Caco-2 (cell line): ENCODE results near the gene BRF1. TPM values are rescaled to one million over a fixed set of nuclear protein-coding genes. Genes with fewer than 3 reads are reported as not detected.
A peak's percentile ranks its signal among the peaks of the same experiment; 100 is the strongest.
"Not testable (repeated sequence)": the region's sequence is repeated elsewhere in the genome, so short reads cannot be mapped to it uniquely, and the experiment has no call there.

ENCODE experiments used
- BruUV-seq: library from RNA; stranded (reverse); fragments of 400-500 nt; replicated peaks from 2 replicates; lab custom pipeline; 2021; lab: Mats Ljungman, UMichigan
- CTCF ChIA-PET: fragments of 300-600 bp; sonication (Branson Sonifier 250); formaldehyde crosslinking; loops from one replicate; lab custom pipeline; 2022; ENCODE audit warnings: antibody characterized with exemption; lab: Charles Lee
- POLR2A ChIA-PET: fragments of 300-600 bp; sonication (Branson Sonifier 250); formaldehyde crosslinking; loops from one replicate; lab custom pipeline; 2022; ENCODE audit warnings: antibody characterized with exemption; lab: Charles Lee
- DNase-seq, 2 experiments: peaks; one replicate each; pipeline versions ENCODE4 v3.0.0 to v3.0.0-alpha.2; 2020 to 2022
- H3K27me3 ChIP-seq: replicated peaks from 2 replicates; pipeline ENCODE4 v1.6.0; 2011; ENCODE audit warnings: low read length; ENCODE audit not compliant: control insufficient read depth, insufficient read depth
- H3K36me3 ChIP-seq: 2 replicates; pipeline ENCODE4 v1.5.1; 2011; ENCODE audit warnings: low read length; ENCODE audit not compliant: control insufficient read depth, insufficient read depth
- H3K4me1 ChIP-seq: fragments of 250-450 bp; sonication (Bioruptor Pico); 2 replicates; pipeline ENCODE4 v1.5.1; 2020; ENCODE audit warnings: mild to moderate bottlenecking
- H3K4me3 ChIP-seq: 2 replicates; pipeline ENCODE4 v1.5.1; 2011; ENCODE audit warnings: low read depth, mild to moderate bottlenecking, control low read depth, low read length
- H3K9me3 ChIP-seq: fragments of 250-450 bp; sonication (Bioruptor Pico); 2 replicates; pipeline ENCODE4 v1.5.1; 2020; ENCODE audit warnings: mild to moderate bottlenecking, moderate library complexity
- H3K27ac Mint-ChIP-seq: one replicate; pipeline ENCODE4 v1.8.0; 2022; ENCODE audit warnings: mixed read lengths; ENCODE audit not compliant: unreplicated experiment
- H3K27me3 Mint-ChIP-seq: one replicate; pipeline ENCODE4 v1.8.0; 2022; ENCODE audit warnings: mixed read lengths; ENCODE audit not compliant: insufficient read depth, unreplicated experiment
- H3K36me3 Mint-ChIP-seq: one replicate; pipeline ENCODE4 v1.8.0; 2022; ENCODE audit warnings: mild to moderate bottlenecking, mixed read lengths; ENCODE audit not compliant: insufficient read depth, unreplicated experiment
- H3K4me1 Mint-ChIP-seq: one replicate; pipeline ENCODE4 v1.8.0; 2022; ENCODE audit warnings: low read depth, mixed read lengths; ENCODE audit not compliant: unreplicated experiment
- H3K4me3 Mint-ChIP-seq: one replicate; pipeline ENCODE4 v1.8.0; 2022; ENCODE audit warnings: mild to moderate bottlenecking, moderate library complexity, mixed read lengths; ENCODE audit not compliant: unreplicated experiment
- H3K9me3 Mint-ChIP-seq: one replicate; pipeline ENCODE4 v1.8.0; 2022; ENCODE audit warnings: mixed read lengths; ENCODE audit not compliant: unreplicated experiment
- intact Hi-C: fragments of 100-400 bp; cut with micrococcal nuclease; formaldehyde crosslinking; loops from one replicate; pipeline ENCODE4 v1.10.0; 2022; ENCODE audit not compliant: unreplicated experiment
- total RNA-seq: library from RNA; stranded (reverse); gene quantifications from 2 replicates; pipeline ENCODE4 v1.2.3, GENCODE V29; 2022
- TF ChIP-seq, protein P1 (sequence below), 2 experiments: fragments of 200-600 bp in 1 of 2; IDR thresholded peaks; 1 replicate in 1 of 2; 2 replicates in 1 of 2; pipeline versions ENCODE4 v1.5.1 to v1.8.0; 2011 to 2022; ENCODE audit warnings: antibody characterized with exemption in 1 of 2, control low read depth in 1 of 2, inconsistent platforms in 1 of 2, low read depth in 1 of 2, low read length in 1 of 2, mild to moderate bottlenecking in 1 of 2, moderate library complexity in 1 of 2; ENCODE audit not compliant: insufficient read depth in 1 of 2, severe bottlenecking in 1 of 2, unreplicated experiment in 1 of 2

BRF1 gene
- total RNA-seq, 1 experiment from 2014 or later, result 43.6 TPM

DNA sequence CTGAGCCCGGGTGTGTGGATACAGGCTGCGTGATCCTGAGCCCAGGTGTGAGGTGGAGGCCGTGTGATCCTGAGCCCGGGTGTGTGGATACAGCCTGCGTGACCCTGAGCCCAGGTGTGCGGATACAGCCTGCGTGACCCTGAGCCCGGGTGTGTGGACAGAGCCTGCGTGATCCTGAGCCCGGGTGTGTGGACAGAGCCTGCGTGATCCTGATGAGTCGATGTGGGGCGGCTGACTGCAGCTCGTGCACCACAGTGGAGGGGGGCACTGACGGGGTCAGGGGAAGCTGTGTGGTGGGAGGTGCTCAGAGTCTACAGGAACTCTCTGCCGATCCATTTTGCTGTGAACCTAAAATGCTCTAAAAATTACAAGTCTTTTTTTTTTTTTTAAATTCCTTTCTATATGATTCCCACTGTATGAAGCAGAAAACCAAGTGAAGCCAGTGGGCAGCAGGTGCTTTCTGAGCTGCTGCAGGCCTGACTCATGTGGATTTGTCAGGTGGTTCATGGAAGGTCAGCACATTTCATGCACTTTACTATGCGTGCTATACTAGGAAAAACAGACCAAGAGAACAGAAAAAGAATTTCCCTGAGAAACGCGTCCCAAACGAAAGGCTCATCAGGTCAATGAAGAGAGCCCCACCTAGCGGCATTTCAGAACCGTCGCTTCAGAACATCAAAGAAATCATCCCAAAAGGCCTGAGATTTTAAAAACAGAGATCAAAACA, 19.3 kb downstream of the BRF1 start:
- POLR2A ChIA-PET, result no interaction called here
- no TSS peak for BruUV-seq
- no peaks in the 10 kb centered on the region for H3K36me3 ChIP-seq
- no peaks in the 10 kb centered on the region for H3K27me3 ChIP-seq
- TF ChIP-seq, protein P1, sequence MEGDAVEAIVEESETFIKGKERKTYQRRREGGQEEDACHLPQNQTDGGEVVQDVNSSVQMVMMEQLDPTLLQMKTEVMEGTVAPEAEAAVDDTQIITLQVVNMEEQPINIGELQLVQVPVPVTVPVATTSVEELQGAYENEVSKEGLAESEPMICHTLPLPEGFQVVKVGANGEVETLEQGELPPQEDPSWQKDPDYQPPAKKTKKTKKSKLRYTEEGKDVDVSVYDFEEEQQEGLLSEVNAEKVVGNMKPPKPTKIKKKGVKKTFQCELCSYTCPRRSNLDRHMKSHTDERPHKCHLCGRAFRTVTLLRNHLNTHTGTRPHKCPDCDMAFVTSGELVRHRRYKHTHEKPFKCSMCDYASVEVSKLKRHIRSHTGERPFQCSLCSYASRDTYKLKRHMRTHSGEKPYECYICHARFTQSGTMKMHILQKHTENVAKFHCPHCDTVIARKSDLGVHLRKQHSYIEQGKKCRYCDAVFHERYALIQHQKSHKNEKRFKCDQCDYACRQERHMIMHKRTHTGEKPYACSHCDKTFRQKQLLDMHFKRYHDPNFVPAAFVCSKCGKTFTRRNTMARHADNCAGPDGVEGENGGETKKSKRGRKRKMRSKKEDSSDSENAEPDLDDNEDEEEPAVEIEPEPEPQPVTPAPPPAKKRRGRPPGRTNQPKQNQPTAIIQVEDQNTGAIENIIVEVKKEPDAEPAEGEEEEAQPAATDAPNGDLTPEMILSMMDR (IDR thresholded peaks at IDR 0.05; ENCODE audit: insufficient read depth in 1 of 2, low read depth in 1 of 2, low read length in 1 of 2, severe bottlenecking in 1 of 2, unreplicated experiment in 1 of 2), result peak; percentile 34 to 70
- H3K4me1 ChIP-seq, result no peaks in the 10 kb centered on the region
- Mint-ChIP-seq H3K9me3 (no peaks in the 10 kb centered on the region), H3K27ac (no peak overlapping the region), H3K27me3 (no peaks in the 10 kb centered on the region), H3K4me1 (no peaks in the 10 kb centered on the region), H3K36me3 (peaks cover 7% of the 10 kb centered on the region), H3K4me3 (no peak overlapping the region)
- no peaks in the 10 kb centered on the region for H3K9me3 ChIP-seq
- DNase-seq, result peak in 1 of 2 experiments; percentile 29
- CTCF ChIA-PET, result interaction anchor here (0.7 kb wide), 1 partner anchor 20 kb away, joined by 3 read pairs; no protein-coding TSS in a partner anchor
- intact Hi-C loops, result loop anchor here (2.0 kb wide), 1 partner anchor 79 kb away; no protein-coding TSS in a partner anchor
- H3K4me3 ChIP-seq, result no peak overlapping the region

DNA sequence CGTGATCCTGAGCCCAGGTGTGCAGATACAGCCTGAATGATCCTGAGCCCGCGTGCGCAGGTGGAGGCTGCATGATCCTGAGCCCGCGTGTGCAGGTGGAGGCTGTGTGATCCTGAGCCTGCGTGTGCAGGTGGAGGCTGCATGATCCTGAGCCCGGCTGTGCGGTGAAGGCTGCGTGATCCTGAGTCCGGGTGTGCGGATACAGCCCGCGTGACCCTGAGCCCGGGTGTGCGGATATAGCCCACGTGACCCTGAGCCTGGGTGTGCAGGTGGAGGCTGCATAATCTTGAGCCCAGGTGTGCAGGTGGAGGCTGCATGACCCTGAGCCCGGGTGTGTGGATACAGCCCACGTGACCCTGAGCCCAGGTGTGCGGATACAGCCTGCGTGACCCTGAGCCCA, 20.3 kb downstream of the BRF1 start:
- no peaks in the 10 kb centered on the region for H3K27me3 Mint-ChIP-seq
- POLR2A ChIA-PET, result no interaction called here

DNA sequence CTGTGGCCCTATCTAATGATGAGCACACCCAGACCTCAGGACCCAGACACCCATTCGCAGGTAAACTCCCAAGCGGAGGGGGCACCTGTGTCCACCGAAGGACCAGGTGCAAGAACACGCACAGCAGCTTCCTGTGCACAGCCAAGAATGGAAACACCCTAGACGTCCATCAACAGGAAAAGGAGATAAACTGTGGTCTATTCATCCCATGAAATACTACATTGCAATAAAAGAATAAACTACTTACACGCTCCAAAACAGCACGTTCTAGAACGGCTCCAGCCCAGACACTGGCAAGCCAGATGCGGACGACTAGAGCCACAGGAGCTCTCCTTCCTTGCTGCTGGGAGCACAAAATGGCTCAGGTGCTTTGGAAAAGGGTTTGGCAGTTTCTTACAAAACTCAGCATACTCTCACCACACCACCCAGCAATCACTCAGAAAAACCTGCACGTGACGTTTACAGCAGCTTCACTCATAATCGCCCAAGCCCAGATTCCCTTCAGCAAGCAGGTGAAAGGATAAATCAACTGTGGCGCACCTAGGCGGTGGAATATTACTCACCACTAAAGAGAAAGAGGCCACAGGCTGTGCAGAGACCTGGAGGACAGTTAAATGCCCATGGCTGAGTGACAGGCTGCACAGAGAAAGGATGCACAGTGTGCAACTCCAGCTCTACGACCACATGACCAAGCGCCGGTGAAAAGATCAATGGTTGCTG, 21.0 kb downstream of the BRF1 start:
- no peak overlapping the region for H3K4me3 Mint-ChIP-seq
- TF ChIP-seq, protein P1 (IDR thresholded peaks at IDR 0.05; ENCODE audit: insufficient read depth in 1 of 2, low read depth in 1 of 2, low read length in 1 of 2, severe bottlenecking in 1 of 2, unreplicated experiment in 1 of 2), result no peak
- H3K27me3 ChIP-seq, result no peaks in the 10 kb centered on the region
- no TSS peak for BruUV-seq
- CTCF ChIA-PET, result no interaction called here
- POLR2A ChIA-PET, result no interaction called here
- no peaks in the 10 kb centered on the region for H3K4me1 Mint-ChIP-seq
- no peaks in the 10 kb centered on the region for H3K4me1 ChIP-seq
- no peak overlapping the region for H3K27ac Mint-ChIP-seq
- DNase-seq, result no peak
- H3K4me3 ChIP-seq, result no peak overlapping the region
- intact Hi-C loops, result loop anchor here (2.0 kb wide), 1 partner anchor 77 kb away; no protein-coding TSS in a partner anchor
- H3K36me3 Mint-ChIP-seq, result peaks cover 7% of the 10 kb centered on the region
- H3K27me3 Mint-ChIP-seq, result no peaks in the 10 kb centered on the region
- H3K9me3 ChIP-seq, result no peaks in the 10 kb centered on the region
- no peaks in the 10 kb centered on the region for H3K36me3 ChIP-seq
- no peaks in the 10 kb centered on the region for H3K9me3 Mint-ChIP-seq

More for the DNA sequence above, 20.3 kb downstream of the BRF1 start:
- no peaks in the 10 kb centered on the region for H3K4me1 ChIP-seq
- intact Hi-C loops, result loop anchor here (2.0 kb wide), 1 partner anchor 78 kb away; no protein-coding TSS in a partner anchor
- CTCF ChIA-PET, result no interaction called here
- no peaks in the 10 kb centered on the region for H3K9me3 Mint-ChIP-seq
- no peaks in the 10 kb centered on the region for H3K36me3 ChIP-seq
- H3K27ac Mint-ChIP-seq, result no peak overlapping the region
- H3K4me3 Mint-ChIP-seq, result no peak overlapping the region
- H3K9me3 ChIP-seq, result no peaks in the 10 kb centered on the region
- TF ChIP-seq, protein P1 (IDR thresholded peaks at IDR 0.05; ENCODE audit: insufficient read depth in 1 of 2, low read depth in 1 of 2, low read length in 1 of 2, severe bottlenecking in 1 of 2, unreplicated experiment in 1 of 2), result no peak
- no TSS peak for BruUV-seq
- H3K27me3 ChIP-seq, result no peaks in the 10 kb centered on the region
- H3K4me3 ChIP-seq, result no peak overlapping the region
- H3K4me1 Mint-ChIP-seq, result no peaks in the 10 kb centered on the region
- H3K36me3 Mint-ChIP-seq, result peaks cover 7% of the 10 kb centered on the region
- DNase-seq, result no peak

DNA sequence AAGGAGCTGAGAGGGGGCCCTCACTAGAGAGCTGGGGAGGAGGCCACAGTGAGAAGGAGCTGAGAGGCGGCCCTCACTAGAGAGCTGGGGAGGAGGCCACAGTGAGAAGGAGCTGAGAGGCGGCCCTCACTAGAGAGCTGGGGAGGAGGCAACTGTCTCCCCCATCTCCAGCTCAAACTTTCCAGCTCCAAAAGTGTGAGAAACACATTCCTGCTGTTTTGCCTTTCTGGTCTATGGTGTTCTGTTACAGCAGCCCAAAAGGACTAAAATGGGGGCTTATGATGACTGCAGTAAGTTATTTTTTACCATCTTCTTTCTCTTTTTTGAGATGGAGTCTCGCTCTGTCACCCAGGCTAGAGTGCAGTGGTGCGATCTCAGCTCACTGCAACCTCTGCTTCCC, 23.4 kb downstream of the BRF1 start:
- BruUV-seq, CTCF ChIA-PET, H3K9me3 ChIP-seq, H3K9me3 Mint-ChIP-seq, H3K4me1 Mint-ChIP-seq, intact Hi-C loops, H3K4me3 ChIP-seq, H3K36me3 Mint-ChIP-seq, H3K27me3 Mint-ChIP-seq, DNase-seq, H3K4me3 Mint-ChIP-seq, H3K4me1 ChIP-seq, H3K36me3 ChIP-seq, POLR2A ChIA-PET, H3K27me3 ChIP-seq, H3K27ac Mint-ChIP-seq: not testable (repeated sequence)
